HG02623 (cell line): ENCODE measurements around the gene CFAP77.

Experiments used
- ATAC-seq: cut with Tn5 transposase; IDR thresholded peaks from one replicate; pipeline ENCODE4 v1.9.1; 2021; ENCODE audit warnings: moderate library complexity; ENCODE audit not compliant: unreplicated experiment

The CFAP77 gene

GRCh38 chr9:132407196-132407595 is 2.8 kb upstream of the CFAP77 start:
- ATAC-seq = no peak

- ATAC-seq = no peak
Measured at GRCh38 chr9:132408521-132408920, 1.5 kb upstream of the CFAP77 start.

- ATAC-seq = no peak
Measured at GRCh38 chr9:132410642-132411041, 631 bp downstream of the CFAP77 start.

GRCh38 chr9:132411091-132411508 is 1.1 kb downstream of the CFAP77 start:
- ATAC-seq = no peak

- ATAC-seq = no peak
Measured at GRCh38 chr9:132412089-132412488, 2.1 kb downstream of the CFAP77 start.

GRCh38 chr9:132413926-132414325 is 3.9 kb downstream of the CFAP77 start:
- ATAC-seq = no peak

- no peak for ATAC-seq
Measured at GRCh38 chr9:132414731-132415130, 4.7 kb downstream of the CFAP77 start.

- no peak for ATAC-seq
Measured at GRCh38 chr9:132415181-132415580, 5.2 kb downstream of the CFAP77 start.

- no peak for ATAC-seq
Measured at GRCh38 chr9:132418726-132419363, 8.8 kb downstream of the CFAP77 start.

GRCh38 chr9:132422574-132422973 is 12.6 kb downstream of the CFAP77 start:
- no peak for ATAC-seq

GRCh38 chr9:132423503-132423902 is 13.5 kb downstream of the CFAP77 start:
- no peak for ATAC-seq

- ATAC-seq = no peak
Measured at GRCh38 chr9:132424857-132425674, 15.1 kb downstream of the CFAP77 start.

GRCh38 chr9:132425675-132426062 is 15.7 kb downstream of the CFAP77 start:
- ATAC-seq = no peak

GRCh38 chr9:132426639-132427414 is 16.8 kb downstream of the CFAP77 start:
- no peak for ATAC-seq

- ATAC-seq = no peak
Measured at GRCh38 chr9:132430998-132431397, 21.0 kb downstream of the CFAP77 start.

- no peak for ATAC-seq
Measured at GRCh38 chr9:132434881-132435280, 24.9 kb downstream of the CFAP77 start.

- ATAC-seq = no peak
Measured at GRCh38 chr9:132439153-132439552, 29.1 kb downstream of the CFAP77 start.

GRCh38 chr9:132440735-132441134 is 30.7 kb downstream of the CFAP77 start:
- no peak for ATAC-seq

GRCh38 chr9:132441404-132441803 is 31.4 kb downstream of the CFAP77 start:
- no peak for ATAC-seq

- no peak for ATAC-seq
Measured at GRCh38 chr9:132443951-132444607, 34.1 kb downstream of the CFAP77 start.

GRCh38 chr9:132446887-132447286 is 36.9 kb downstream of the CFAP77 start:
- no peak for ATAC-seq
